Choroid plexus epithelial cell (primary cell): ENCODE measurements around the gene ZBTB7C.

Experiments used
- DNase-seq: peaks from one replicate; pipeline ENCODE4 v3.0.0-alpha.2; 2010; ENCODE audit warnings: low read depth
- H3K4me3 ChIP-seq: 2 replicates; pipeline ENCODE4 v1.5.1; 2011; ENCODE audit warnings: low read depth, mild to moderate bottlenecking, control low read depth, low read length, moderate library complexity
- CTCF ChIP-seq: conservative IDR thresholded peaks from 2 replicates; pipeline ENCODE4 v1.5.1; 2011; ENCODE audit warnings: low read depth, mild to moderate bottlenecking, control low read depth, inconsistent platforms, low read length, moderate library complexity

The ZBTB7C gene

GRCh38 chr18:48219037-48219809 lies 190.0 kb downstream of the ZBTB7C start:
- no peak for TF ChIP-seq CTCF
- H3K4me3 ChIP-seq, result no peak overlapping the region
- DNase-seq, result no peak

GRCh38 chr18:48218285-48219022 lies 190.7 kb downstream of the ZBTB7C start:
- no peak for DNase-seq
- H3K4me3 ChIP-seq, result no peak overlapping the region
- TF ChIP-seq CTCF, result no peak

- TF ChIP-seq CTCF, result no peak
- no peak overlapping the region for H3K4me3 ChIP-seq
- DNase-seq, result no peak
Measured at GRCh38 chr18:48217258-48218250, 191.6 kb downstream of the ZBTB7C start.

GRCh38 chr18:48216639-48217257 lies 192.4 kb downstream of the ZBTB7C start:
- no peak for TF ChIP-seq CTCF
- no peak overlapping the region for H3K4me3 ChIP-seq
- DNase-seq, result no peak

GRCh38 chr18:48215876-48216638 lies 193.1 kb downstream of the ZBTB7C start:
- TF ChIP-seq CTCF, result no peak
- H3K4me3 ChIP-seq, result no peak overlapping the region
- DNase-seq, result no peak

- no peak for DNase-seq
- H3K4me3 ChIP-seq, result no peak overlapping the region
- TF ChIP-seq CTCF, result no peak
Measured at GRCh38 chr18:48213791-48214190, 195.4 kb downstream of the ZBTB7C start.
